ENCODE data around the gene DRAXIN. TPM values are rescaled to one million over a fixed set of nuclear protein-coding genes. Genes with fewer than 3 reads are reported as not detected.

Gene DRAXIN
- total and polyA plus RNA-seq, 12 donors = under 0.01 to 0.08 (median 0.06) TPM; not detected in 7

DNA sequence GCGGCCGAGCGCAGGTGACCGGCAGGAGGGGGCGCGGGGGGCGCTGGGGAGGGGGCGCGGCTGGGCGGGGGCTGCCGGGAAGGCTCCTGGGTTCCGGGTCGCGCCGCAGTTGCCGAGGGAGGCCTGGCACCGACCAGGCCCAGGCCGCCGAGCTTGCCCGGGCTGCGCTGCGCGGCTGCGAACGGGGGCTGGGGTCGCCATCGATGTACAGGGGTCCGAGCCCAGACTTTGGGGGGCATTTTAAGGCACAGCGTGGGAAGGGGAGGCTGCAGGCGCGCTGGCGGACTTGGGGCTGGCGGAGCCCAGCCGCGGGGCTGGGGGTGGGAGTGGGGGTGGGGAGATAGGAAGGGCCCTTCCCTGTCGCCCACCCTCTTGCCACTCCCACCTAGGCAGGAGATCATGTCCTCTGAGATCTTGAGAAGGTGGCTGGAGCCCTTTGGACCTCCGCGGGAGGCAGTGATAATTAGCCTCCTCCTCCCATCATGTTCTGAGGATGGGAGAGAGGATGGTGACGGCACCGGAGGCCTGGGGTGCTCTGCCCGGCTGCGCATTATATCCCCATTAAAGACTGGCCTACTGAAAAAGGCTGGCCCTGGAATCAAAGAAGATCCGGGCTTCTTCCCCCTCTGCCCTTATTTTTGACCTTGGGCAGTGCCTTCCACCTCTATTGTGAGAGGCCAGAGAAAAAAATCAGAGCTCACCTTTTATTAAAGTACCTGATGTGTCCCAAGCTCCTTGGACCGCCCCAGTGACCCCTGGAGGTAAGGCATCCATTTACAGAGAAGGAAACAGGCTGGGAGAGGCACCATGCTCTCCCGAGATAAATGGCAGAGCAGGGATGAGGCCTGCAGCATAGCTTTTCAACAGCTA lies 36.3 kb upstream of the DRAXIN start:
- DNase-seq = no peak
- WGBS, 4 donors = 6 to 35% (median 20%) methylated on average over 9 to 45 of the region's 45 CpGs
- H3K9me3 ChIP-seq (replicated peaks in 1 of 3) = no peaks in the 10 kb centered on the region
- intact Hi-C loops (cut with DNase I) = loop anchor here in 1 of 2 donors (5.0 kb wide), 1 partner anchor 67 kb away; no protein-coding TSS in a partner anchor
- H3K4me3 ChIP-seq = peak overlapping the region in 3 of 4 donors; percentile 40 to 73 (median 73)
- peak overlapping the region in 2 of 5 donors; percentile 30 to 83 for H3K27ac ChIP-seq
- H3K27me3 ChIP-seq = no peaks in the 10 kb centered on the region
- no peak for TF ChIP-seq POLR2A (IDR thresholded peaks at IDR 0.05)
- TF ChIP-seq, protein P1, sequence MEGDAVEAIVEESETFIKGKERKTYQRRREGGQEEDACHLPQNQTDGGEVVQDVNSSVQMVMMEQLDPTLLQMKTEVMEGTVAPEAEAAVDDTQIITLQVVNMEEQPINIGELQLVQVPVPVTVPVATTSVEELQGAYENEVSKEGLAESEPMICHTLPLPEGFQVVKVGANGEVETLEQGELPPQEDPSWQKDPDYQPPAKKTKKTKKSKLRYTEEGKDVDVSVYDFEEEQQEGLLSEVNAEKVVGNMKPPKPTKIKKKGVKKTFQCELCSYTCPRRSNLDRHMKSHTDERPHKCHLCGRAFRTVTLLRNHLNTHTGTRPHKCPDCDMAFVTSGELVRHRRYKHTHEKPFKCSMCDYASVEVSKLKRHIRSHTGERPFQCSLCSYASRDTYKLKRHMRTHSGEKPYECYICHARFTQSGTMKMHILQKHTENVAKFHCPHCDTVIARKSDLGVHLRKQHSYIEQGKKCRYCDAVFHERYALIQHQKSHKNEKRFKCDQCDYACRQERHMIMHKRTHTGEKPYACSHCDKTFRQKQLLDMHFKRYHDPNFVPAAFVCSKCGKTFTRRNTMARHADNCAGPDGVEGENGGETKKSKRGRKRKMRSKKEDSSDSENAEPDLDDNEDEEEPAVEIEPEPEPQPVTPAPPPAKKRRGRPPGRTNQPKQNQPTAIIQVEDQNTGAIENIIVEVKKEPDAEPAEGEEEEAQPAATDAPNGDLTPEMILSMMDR (IDR thresholded peaks at IDR 0.05) = no peak
- H3K36me3 ChIP-seq (replicated peaks in 1 of 2) = peaks cover 0 to 22% of the 10 kb centered on the region in 2 donors
- peaks cover 17 to 19% of the 10 kb centered on the region in 2 donors for H3K4me1 ChIP-seq (replicated peaks in 1 of 2)

DNA sequence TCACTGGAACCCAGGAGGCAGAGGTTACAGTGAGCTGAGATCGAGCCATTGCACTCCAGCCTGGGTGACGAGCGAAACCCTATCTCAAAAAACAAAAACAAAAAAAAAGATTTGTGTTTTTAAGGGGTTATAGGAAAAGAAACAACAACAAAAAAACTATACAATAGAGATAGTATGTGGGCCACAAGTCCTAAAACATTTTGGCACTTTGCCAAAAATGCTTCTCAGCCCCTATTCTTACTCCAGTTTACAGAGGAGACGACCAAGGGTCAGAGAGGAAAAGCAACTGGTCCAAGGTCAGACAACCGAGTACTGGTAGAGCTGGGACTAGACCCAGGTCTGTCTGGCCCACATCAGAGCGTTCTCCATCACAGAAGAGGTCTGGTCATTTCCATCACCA lies 33.9 kb upstream of the DRAXIN start:
- TF ChIP-seq, protein P1 (IDR thresholded peaks at IDR 0.05) = no peak
- TF ChIP-seq POLR2A (IDR thresholded peaks at IDR 0.05) = no peak
- H3K4me1 ChIP-seq (replicated peaks in 1 of 2) = peaks cover 13 to 17% of the 10 kb centered on the region in 2 donors
- no peaks in the 10 kb centered on the region for H3K9me3 ChIP-seq (replicated peaks in 1 of 3)
- no peak for DNase-seq
- 68 to 74% (median 72%) methylated on average over 6 of the region's 6 CpGs for WGBS, 4 donors
- no peak overlapping the region for H3K4me3 ChIP-seq
- peaks cover 0 to 32% of the 10 kb centered on the region in 2 donors for H3K36me3 ChIP-seq (replicated peaks in 1 of 2)
- intact Hi-C loops (cut with DNase I) = no loop called here
- H3K27ac ChIP-seq = no peak overlapping the region
- H3K27me3 ChIP-seq = no peaks in the 10 kb centered on the region

DNA sequence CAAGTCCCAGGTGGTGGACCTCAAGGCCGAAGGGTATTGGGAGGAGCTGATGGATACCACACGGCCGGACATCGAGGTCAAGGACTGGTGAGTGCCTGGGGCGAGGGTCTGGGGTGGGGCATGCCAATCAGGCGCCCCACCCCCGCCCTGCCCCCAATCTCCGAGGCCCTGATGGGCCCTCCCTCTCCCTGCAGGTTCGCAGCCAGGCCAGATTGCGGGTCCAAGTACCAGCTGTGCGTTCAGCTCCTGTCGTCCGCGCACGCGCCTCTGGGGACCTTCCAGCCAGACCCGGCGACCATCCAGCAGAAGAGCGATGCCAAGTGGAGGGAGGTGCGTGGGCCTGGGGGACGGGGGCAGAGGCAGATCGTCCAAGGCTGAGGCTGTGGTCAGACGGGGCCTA lies 33.0 kb upstream of the DRAXIN start:
- TF ChIP-seq, protein P1 (IDR thresholded peaks at IDR 0.05) = no peak
- TF ChIP-seq POLR2A (IDR thresholded peaks at IDR 0.05) = no peak
- no peak overlapping the region for H3K4me3 ChIP-seq
- no peak overlapping the region for H3K27ac ChIP-seq
- H3K27me3 ChIP-seq = no peaks in the 10 kb centered on the region
- no peaks in the 10 kb centered on the region for H3K9me3 ChIP-seq (replicated peaks in 1 of 3)
- DNase-seq = no peak
- WGBS, 4 donors = 77 to 83% (median 81%) methylated on average over 7 to 23 of the region's 23 CpGs
- intact Hi-C loops (cut with DNase I) = no loop called here
- peaks cover 0 to 32% of the 10 kb centered on the region in 2 donors for H3K36me3 ChIP-seq (replicated peaks in 1 of 2)
- peaks cover 13 to 17% of the 10 kb centered on the region in 2 donors for H3K4me1 ChIP-seq (replicated peaks in 1 of 2)

DNA sequence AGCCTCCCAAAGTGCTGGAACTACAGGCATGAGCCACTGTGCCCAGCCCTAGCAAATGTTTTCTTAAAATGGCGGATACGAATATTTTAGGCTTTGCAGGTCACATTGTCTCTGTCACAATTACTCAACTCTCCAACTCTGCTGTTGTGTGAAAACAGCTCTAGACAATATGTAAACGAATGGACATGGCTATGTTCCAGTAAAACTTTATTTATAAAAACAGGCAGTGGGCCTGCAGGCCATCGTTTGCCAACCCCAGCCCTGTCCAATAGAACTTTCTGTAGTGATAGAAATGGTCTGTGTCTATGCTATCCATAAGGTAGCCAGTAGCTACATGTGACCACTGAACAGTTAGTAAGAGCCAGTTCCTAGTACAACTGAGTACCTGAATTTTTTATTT lies 31.8 kb upstream of the DRAXIN start:
- peaks cover 9 to 10% of the 10 kb centered on the region in 2 donors for H3K4me1 ChIP-seq (replicated peaks in 1 of 2)
- TF ChIP-seq POLR2A (IDR thresholded peaks at IDR 0.05) = no peak
- TF ChIP-seq, protein P1 (IDR thresholded peaks at IDR 0.05) = no peak
- H3K9me3 ChIP-seq (replicated peaks in 1 of 3) = no peaks in the 10 kb centered on the region
- no peak overlapping the region for H3K27ac ChIP-seq
- H3K4me3 ChIP-seq = no peak overlapping the region
- H3K36me3 ChIP-seq (replicated peaks in 1 of 2) = peaks cover 0 to 32% of the 10 kb centered on the region in 2 donors
- intact Hi-C loops (cut with DNase I) = loop anchor here in 1 of 2 donors (5.0 kb wide), 1 partner anchor 58 kb away; no protein-coding TSS in a partner anchor
- DNase-seq = no peak
- H3K27me3 ChIP-seq = no peaks in the 10 kb centered on the region
- 87 to 96% (median 91%) methylated on average over 4 of the region's 4 CpGs for WGBS, 4 donors
